WTC11 (cell line): ENCODE data around the gene PPP1R14C. TPM values are rescaled to one million over a fixed set of nuclear protein-coding genes. Genes with fewer than 3 reads are reported as not detected.
A peak's percentile ranks its signal among the peaks of the same experiment; 100 is the strongest.

ENCODE experiments used
- ATAC-seq: fragments of 200-7000 bp; cut with Tn5 transposase; 2 replicates; pipeline ENCODE4 v1.10.0; 2021; ENCODE audit warnings: mild to moderate bottlenecking, moderate library complexity
- CTCF ChIA-PET: fragments of 300-600 bp; sonication (Branson Sonifier 250); formaldehyde crosslinking; loops from one replicate; lab custom pipeline; 2021; ENCODE audit warnings: antibody characterized with exemption; lab: Charles Lee
- POLR2A ChIA-PET: fragments of 350-600 bp; sonication (Branson Sonifier 250); formaldehyde crosslinking; loops from one replicate; lab custom pipeline; 2021; ENCODE audit warnings: antibody characterized with exemption; lab: Charles Lee
- DNase-seq: peaks from one replicate; pipeline ENCODE4 v3.0.0; 2021; ENCODE audit warnings: low spot score
- H3K27ac Mint-ChIP-seq: 2 replicates; pipeline ENCODE4 v1.8.0; 2021; ENCODE audit warnings: mixed read lengths
- H3K27me3 Mint-ChIP-seq: 2 replicates; pipeline ENCODE4 v1.8.0; 2021; ENCODE audit warnings: low read depth, mild to moderate bottlenecking, moderate library complexity, mixed read lengths
- H3K36me3 Mint-ChIP-seq: 2 replicates; pipeline ENCODE4 v1.8.0; 2021; ENCODE audit warnings: mixed read lengths
- H3K4me1 Mint-ChIP-seq: 2 replicates; pipeline ENCODE4 v1.8.0; 2022; ENCODE audit warnings: mixed read lengths
- H3K4me3 Mint-ChIP-seq: 2 replicates; pipeline ENCODE4 v1.8.0; 2021; ENCODE audit warnings: mild to moderate bottlenecking, moderate library complexity, mixed read lengths
- H3K9me3 Mint-ChIP-seq: 2 replicates; pipeline ENCODE4 v1.8.0; 2021; ENCODE audit warnings: mixed read lengths
- AFF4 ChIP-seq: sonication (generic); formaldehyde crosslinking; IDR thresholded peaks from 2 replicates; pipeline ENCODE4 v1.8.1; 2023; ENCODE audit warnings: mild to moderate bottlenecking, missing genetic modification reagents, borderline replicate concordance
- CBFB ChIP-seq: sonication (generic); formaldehyde crosslinking; IDR thresholded peaks from 2 replicates; pipeline ENCODE4 v1.8.1; 2022; ENCODE audit warnings: mild to moderate bottlenecking, low read depth, missing genetic modification reagents
- CTCF ChIP-seq: fragments of 200-600 bp; IDR thresholded peaks from 2 replicates; pipeline ENCODE4 v1.8.0; 2022; ENCODE audit warnings: antibody characterized with exemption
- E2F4 ChIP-seq: sonication (generic); formaldehyde crosslinking; IDR thresholded peaks from 2 replicates; pipeline ENCODE4 v1.8.1; 2022; ENCODE audit warnings: low read depth, mild to moderate bottlenecking, moderate library complexity, missing genetic modification reagents, borderline replicate concordance
- EMX1 ChIP-seq: fragments of 250-450 bp; sonication (Bioruptor Pico); IDR thresholded peaks from 2 replicates; pipeline ENCODE4 v1.8.0; 2021; ENCODE audit warnings: mild to moderate bottlenecking
- FOXK1 ChIP-seq: sonication (generic); formaldehyde crosslinking; IDR thresholded peaks from 2 replicates; pipeline ENCODE4 v1.8.0; 2022; ENCODE audit warnings: mild to moderate bottlenecking, moderate library complexity, missing genetic modification reagents
- FOXP4 ChIP-seq: sonication (generic); formaldehyde crosslinking; IDR thresholded peaks from 2 replicates; pipeline ENCODE4 v1.8.0; 2022; ENCODE audit warnings: mild to moderate bottlenecking, missing genetic modification reagents
- GTF2I ChIP-seq: fragments of 250-450 bp; sonication (Bioruptor Pico); conservative IDR thresholded peaks from 2 replicates; pipeline ENCODE4 v1.4.0; 2021; ENCODE audit warnings: mild to moderate bottlenecking
- HMGA2 ChIP-seq: fragments of 250-450 bp; sonication (Bioruptor Pico); IDR thresholded peaks from 2 replicates; pipeline ENCODE4 v1.4.0; 2021; ENCODE audit warnings: mild to moderate bottlenecking, moderate library complexity
- IRF1 ChIP-seq: sonication (generic); formaldehyde crosslinking; IDR thresholded peaks from 2 replicates; pipeline ENCODE4 v1.8.0; 2023; ENCODE audit warnings: missing genetic modification reagents
- JAZF1 ChIP-seq: fragments of 250-450 bp; sonication (Bioruptor Pico); IDR thresholded peaks from 2 replicates; pipeline ENCODE4 v1.9.0; 2021; ENCODE audit warnings: moderate library complexity, mild to moderate bottlenecking, inconsistent platforms
- MLX ChIP-seq: sonication (generic); formaldehyde crosslinking; IDR thresholded peaks from 2 replicates; pipeline ENCODE4 v1.8.1; 2023; ENCODE audit warnings: mild to moderate bottlenecking, missing genetic modification reagents, moderate library complexity
- MXD4 ChIP-seq: fragments of 250-450 bp; sonication (Bioruptor Pico); IDR thresholded peaks from 2 replicates; pipeline ENCODE4 v1.8.0; 2021; ENCODE audit warnings: mild to moderate bottlenecking, moderate library complexity, borderline replicate concordance
- MYBL2 ChIP-seq: sonication (generic); formaldehyde crosslinking; IDR thresholded peaks from 2 replicates; pipeline ENCODE4 v1.8.1; 2023; ENCODE audit warnings: mild to moderate bottlenecking, moderate library complexity, missing genetic modification reagents
- NFE2L1 ChIP-seq: sonication (generic); formaldehyde crosslinking; IDR thresholded peaks from 2 replicates; pipeline ENCODE4 v1.8.1; 2023; ENCODE audit warnings: missing genetic modification reagents
- NR1H2 ChIP-seq: sonication (generic); formaldehyde crosslinking; IDR thresholded peaks from 2 replicates; pipeline ENCODE4 v1.9.0; 2021; ENCODE audit warnings: mild to moderate bottlenecking, moderate library complexity, missing genetic modification reagents
- NR2C2 ChIP-seq: sonication (generic); formaldehyde crosslinking; IDR thresholded peaks from 2 replicates; pipeline ENCODE4 v1.8.0; 2022; ENCODE audit warnings: mild to moderate bottlenecking, missing genetic modification reagents
- OVOL2 ChIP-seq: fragments of 250-450 bp; sonication (Bioruptor Pico); IDR thresholded peaks from 2 replicates; pipeline ENCODE4 v1.9.0; 2021; ENCODE audit warnings: mild to moderate bottlenecking, borderline replicate concordance
- RORB ChIP-seq: fragments of 250-450 bp; sonication (Bioruptor Pico); IDR thresholded peaks from 2 replicates; pipeline ENCODE4 v1.9.0; 2021; ENCODE audit warnings: mild to moderate bottlenecking
- SP1 ChIP-seq: sonication (generic); formaldehyde crosslinking; conservative IDR thresholded peaks from 2 replicates; pipeline ENCODE4 v1.8.1; 2022; ENCODE audit warnings: missing genetic modification reagents
- ZNF121 ChIP-seq: sonication (generic); formaldehyde crosslinking; IDR thresholded peaks from 2 replicates; pipeline ENCODE4 v1.8.0; 2023; ENCODE audit warnings: missing genetic modification reagents
- ZNF232 ChIP-seq: sonication (generic); formaldehyde crosslinking; IDR thresholded peaks from 2 replicates; pipeline ENCODE4 v1.8.0; 2022; ENCODE audit warnings: mild to moderate bottlenecking, missing genetic modification reagents
- ZNF396 ChIP-seq: fragments of 250-450 bp; sonication (Bioruptor Pico); IDR thresholded peaks from 2 replicates; pipeline ENCODE4 v1.8.0; 2021; ENCODE audit warnings: mild to moderate bottlenecking, moderate library complexity, borderline replicate concordance
- ZNF671 ChIP-seq: fragments of 250-450 bp; sonication (Bioruptor Pico); IDR thresholded peaks from 2 replicates; pipeline ENCODE4 v1.8.0; 2021; ENCODE audit warnings: mild to moderate bottlenecking
- total RNA-seq: library from RNA; stranded (reverse); gene quantifications from 3 replicates; pipeline ENCODE4 v1.2.3, GENCODE V29; 2021

PPP1R14C gene
- total RNA-seq, 1 experiment from 2014 or later, result 1.1 TPM

GRCh38 chr6:150198532-150198931, 55.7 kb downstream of the PPP1R14C start (continued):
- no peak for TF ChIP-seq IRF1 (CRISPR knock-in tag)
- no peak for TF ChIP-seq E2F4 (CRISPR knock-in tag)
- TF ChIP-seq JAZF1 (CRISPR knock-in tag), result no peak
- no peak for TF ChIP-seq CBFB (CRISPR knock-in tag)
- TF ChIP-seq NR2C2 (CRISPR knock-in tag), result no peak

- H3K9me3 Mint-ChIP-seq, result no peaks in the 10 kb centered on the region; the same call in 1 of the 2 replicates
- DNase-seq (no peak), ATAC-seq (no peak)
- no peaks in the 10 kb centered on the region for H3K27me3 Mint-ChIP-seq
- TF ChIP-seq ZNF121 (CRISPR knock-in tag) (no peak), AFF4 (no peak), ZNF671 (CRISPR knock-in tag) (no peak), SP1 (CRISPR knock-in tag) (no peak), MYBL2 (CRISPR knock-in tag) (no peak), ZNF396 (CRISPR knock-in tag) (no peak), FOXK1 (CRISPR knock-in tag) (no peak), NR1H2 (CRISPR knock-in tag) (no peak), NFE2L1 (CRISPR knock-in tag) (no peak), ZNF232 (CRISPR knock-in tag) (no peak)
- no peak overlapping the region for H3K4me3 Mint-ChIP-seq
- ChIA-PET POLR2A (no interaction called here), CTCF (no interaction called here)
- peaks cover 6% of the 10 kb centered on the region; the same call in 1 of the 2 replicates for H3K4me1 Mint-ChIP-seq
- no peaks in the 10 kb centered on the region for H3K36me3 Mint-ChIP-seq
- no peak overlapping the region for H3K27ac Mint-ChIP-seq
Observed at GRCh38 chr6:150199241-150199640, 56.4 kb downstream of the PPP1R14C start.

- DNase-seq, result no peak
- H3K27me3 Mint-ChIP-seq, result no peaks in the 10 kb centered on the region
- CTCF ChIA-PET, result interaction anchor here (1.5 kb wide), 1 partner anchor 119 kb away, joined by 7 read pairs; no protein-coding TSS in a partner anchor
- no peaks in the 10 kb centered on the region; the same call in 1 of the 2 replicates for H3K9me3 Mint-ChIP-seq
- peaks cover 6% of the 10 kb centered on the region; the same call in 1 of the 2 replicates for H3K4me1 Mint-ChIP-seq
- POLR2A ChIA-PET, result no interaction called here
- no peak overlapping the region for H3K4me3 Mint-ChIP-seq
- H3K27ac Mint-ChIP-seq, result no peak overlapping the region
- no peaks in the 10 kb centered on the region for H3K36me3 Mint-ChIP-seq
- ATAC-seq, result peak; percentile 31; the same call in 1 of the 2 replicates
- no peak for TF ChIP-seq RORB
- TF ChIP-seq HMGA2 (CRISPR knock-in tag), result no peak
- TF ChIP-seq FOXP4 (CRISPR knock-in tag), result no peak
- TF ChIP-seq MXD4 (CRISPR knock-in tag), result no peak
- no peak for TF ChIP-seq GTF2I (CRISPR knock-in tag)
- no peak for TF ChIP-seq MLX (CRISPR knock-in tag)
- TF ChIP-seq EMX1 (CRISPR knock-in tag), result no peak
- no peak for TF ChIP-seq CTCF
- no peak for TF ChIP-seq MYBL2 (CRISPR knock-in tag)
- no peak for TF ChIP-seq OVOL2 (CRISPR knock-in tag)
Observed at GRCh38 chr6:150200428-150201100, 57.7 kb downstream of the PPP1R14C start.
